GM21360 (cell line): ENCODE measurements around the gene NOTCH4.
"Not testable (repeated sequence)": the region's sequence is repeated elsewhere in the genome, so short reads cannot be mapped to it uniquely, and the experiment has no call there.

Source experiments
- ATAC-seq: cut with Tn5 transposase; IDR thresholded peaks from one replicate; pipeline ENCODE4 v1.9.1; 2021; ENCODE audit warnings: mild to moderate bottlenecking, moderate library complexity; ENCODE audit not compliant: unreplicated experiment

The NOTCH4 gene

DNA sequence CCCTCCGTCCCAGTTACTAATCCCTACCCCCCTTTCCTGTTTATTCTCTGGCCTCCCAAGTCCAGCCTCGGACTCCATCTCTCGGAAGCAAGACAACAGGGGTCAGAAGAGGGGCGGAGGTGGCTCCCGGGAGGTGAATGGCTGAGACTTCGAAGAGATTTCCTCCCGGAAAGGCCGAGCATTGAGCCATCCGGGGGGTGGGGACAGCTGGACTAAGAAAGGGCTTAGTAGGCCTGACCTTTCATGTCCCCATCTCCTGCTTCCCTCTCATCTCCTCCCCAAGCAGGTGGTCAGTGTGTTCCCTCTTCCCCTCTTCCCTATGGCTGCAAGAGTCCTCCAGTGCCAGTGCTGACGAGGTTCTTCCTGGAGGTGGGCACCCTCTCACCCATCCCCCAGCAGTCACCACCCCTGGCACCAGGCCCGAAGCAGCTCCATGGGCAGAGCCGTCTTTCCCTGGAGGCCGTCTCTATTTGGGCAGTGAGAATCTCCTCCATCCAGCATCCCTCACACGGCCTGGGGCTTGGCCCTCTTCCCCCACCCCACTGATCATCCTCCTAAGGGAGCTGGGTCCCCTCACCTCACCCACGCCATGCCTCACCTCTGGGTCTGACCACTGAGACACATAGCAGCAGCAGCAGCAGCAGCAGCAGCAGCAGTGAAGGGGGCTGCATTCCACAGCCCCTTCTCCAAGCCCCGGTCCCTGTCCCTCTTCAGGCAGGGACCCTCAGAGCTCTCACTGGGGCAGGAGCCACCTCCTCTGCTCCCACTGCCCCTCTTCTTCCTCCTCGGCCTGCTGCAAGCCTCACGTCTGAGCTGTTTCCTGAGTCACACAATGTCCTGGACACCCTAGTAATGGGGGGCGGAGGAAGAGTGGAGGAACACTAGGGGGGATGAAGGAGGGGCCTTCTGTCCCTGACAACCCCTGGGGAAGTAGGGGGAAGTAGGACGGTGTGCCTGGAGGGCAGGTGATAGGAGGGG, at the start of gene NOTCH4:
Gene NOTCH4, minus strand, starts transcription at position 810 of the 978 bp plus-strand sequence. Its CDS starts 139 bp downstream, at position 671.
- ATAC-seq: no peak

DNA sequence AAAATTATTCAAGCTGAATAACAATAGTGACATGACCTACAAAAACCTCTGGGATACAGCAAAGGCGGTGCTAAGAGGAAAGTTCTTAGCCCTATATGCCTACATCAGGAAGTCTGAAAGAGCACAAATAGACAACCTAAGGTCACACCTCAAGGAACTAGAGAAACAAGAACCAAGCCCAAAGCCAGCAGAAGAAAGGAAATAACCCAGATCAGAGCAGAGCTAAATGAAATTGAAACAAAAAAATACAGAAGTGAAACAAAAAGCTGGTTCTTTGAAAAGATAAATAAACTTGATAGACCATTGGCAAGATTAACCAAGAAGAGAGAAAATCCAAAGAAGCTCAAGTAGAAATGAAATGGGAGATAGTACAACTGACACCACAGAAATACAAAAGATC, 47.6 kb upstream of the NOTCH4 start:
- no peak for ATAC-seq

DNA sequence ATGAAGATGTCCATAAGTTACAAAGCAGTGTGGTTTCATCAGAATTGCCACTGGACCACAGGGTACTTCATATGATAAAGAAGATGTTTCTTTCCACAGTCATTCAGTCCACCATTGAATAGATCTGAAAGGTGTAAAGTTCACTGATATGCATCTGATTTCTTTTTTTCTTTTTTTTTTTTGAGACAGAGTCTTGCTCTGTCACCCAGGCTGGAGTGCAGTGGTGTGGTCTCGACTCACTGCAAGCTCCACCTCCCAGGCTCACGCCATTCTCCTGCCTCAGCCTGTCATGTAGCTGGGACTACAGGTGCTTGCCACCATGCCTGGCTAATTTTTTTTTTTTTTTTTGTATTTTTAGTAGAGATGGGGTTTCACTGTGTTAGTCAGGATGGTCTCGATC, 44.6 kb upstream of the NOTCH4 start:
- ATAC-seq: not testable (repeated sequence)

DNA sequence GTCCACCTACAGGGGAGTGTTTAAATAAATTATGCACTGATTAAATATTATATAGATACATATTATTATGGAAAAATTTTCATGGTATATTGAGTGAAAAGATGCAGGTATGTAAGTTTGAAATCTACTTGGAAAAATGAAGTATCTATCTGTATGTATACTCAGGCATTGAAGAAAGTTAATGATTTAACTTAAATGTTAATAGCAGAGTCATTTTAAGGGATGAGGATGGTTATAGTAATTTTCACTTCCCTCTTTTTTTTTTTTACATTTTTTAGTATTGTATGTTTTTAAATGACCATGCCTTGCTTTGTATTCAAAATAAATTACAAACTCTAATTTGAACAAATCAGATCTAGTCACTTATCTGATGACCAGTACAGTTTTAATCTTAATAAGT, 43.2 kb upstream of the NOTCH4 start:
- no peak for ATAC-seq

DNA sequence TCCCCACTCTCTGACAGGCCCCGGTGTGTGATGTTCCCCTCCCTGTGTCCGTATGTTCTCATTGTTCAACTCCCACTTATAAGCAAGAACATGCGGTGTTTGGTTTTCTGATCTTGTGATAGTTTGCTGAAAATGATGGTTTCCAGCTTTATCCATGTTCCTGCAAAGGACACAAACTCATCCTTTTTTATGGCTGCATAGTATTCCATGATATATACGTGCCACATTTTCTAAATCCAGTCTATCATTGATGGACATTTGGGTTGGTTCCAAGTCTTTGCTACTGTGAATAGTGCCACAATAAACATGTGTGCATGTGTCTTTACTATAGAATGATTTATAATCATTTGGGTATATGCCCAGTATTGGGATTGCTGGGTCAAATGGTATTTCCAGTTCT, 33.4 kb upstream of the NOTCH4 start:
- not testable (repeated sequence) for ATAC-seq

DNA sequence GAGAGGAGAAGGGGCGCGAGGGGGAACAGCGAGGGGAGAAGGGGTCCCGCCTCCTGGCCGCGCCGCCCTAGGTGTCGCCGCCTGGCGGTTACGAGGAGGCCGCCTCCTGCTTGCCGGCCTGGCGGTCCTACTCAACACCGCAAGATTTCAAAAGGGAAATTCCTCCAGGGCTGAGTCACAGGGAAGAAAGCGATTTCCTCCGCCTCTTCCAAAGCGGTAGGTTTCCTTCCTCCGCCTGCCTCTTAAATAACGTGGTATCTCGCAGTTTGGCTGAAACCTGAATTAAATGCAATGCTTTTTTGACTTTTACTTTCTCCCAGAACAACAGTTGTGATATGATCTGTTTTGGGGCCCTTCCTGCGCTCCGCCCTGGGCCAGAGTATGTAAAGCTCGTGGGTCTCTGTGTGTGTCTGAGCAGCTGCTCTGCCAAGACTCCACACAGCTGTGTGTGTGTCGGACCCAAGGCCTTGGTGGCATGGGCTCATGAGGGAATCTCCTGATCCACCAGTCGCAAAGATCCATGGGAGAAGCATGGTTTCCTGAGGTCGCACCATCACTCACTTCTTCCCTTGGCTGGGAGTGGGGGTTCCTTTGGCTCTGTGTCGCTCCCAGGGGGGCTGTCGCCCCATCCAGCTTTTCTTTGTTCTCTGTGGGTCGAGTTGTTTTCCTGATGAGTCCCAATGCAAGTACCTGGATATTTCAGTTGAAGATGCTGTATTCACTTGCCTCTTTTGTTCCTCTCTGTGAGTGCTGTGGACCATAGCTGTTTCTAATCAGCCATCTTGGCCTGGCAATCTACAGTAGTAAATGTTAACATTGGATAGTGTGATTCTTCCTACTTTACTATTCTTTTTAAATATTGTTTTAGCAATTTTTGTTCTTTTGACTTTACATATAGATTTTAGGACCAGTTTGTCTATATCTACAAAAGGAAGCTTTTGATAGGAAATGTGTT, 31.6 kb upstream of the NOTCH4 start:
- peak; percentile 52 for ATAC-seq

DNA sequence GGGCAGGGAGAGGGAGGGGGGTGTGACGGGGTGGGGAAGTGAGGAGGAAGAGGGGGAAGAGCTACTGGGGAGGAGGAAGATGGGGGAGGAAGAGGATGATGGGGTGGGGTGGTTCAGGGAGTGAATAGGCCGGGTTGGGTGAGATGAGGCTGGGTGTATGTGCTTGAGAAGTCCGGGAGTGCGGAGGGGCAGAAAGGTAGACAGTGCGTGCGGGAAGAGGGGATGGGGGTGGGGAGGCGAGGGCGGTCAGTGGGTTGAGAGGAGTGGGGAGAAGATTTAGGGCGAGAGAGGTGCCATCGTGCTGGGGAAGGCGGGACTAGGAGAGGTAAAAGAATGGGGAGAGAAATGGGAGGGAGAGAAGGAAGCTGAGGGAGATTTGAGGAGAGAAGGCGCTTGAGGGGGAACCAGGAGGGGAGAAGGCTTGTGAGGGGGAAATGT, 30.9 kb upstream of the NOTCH4 start:
- no peak for ATAC-seq

DNA sequence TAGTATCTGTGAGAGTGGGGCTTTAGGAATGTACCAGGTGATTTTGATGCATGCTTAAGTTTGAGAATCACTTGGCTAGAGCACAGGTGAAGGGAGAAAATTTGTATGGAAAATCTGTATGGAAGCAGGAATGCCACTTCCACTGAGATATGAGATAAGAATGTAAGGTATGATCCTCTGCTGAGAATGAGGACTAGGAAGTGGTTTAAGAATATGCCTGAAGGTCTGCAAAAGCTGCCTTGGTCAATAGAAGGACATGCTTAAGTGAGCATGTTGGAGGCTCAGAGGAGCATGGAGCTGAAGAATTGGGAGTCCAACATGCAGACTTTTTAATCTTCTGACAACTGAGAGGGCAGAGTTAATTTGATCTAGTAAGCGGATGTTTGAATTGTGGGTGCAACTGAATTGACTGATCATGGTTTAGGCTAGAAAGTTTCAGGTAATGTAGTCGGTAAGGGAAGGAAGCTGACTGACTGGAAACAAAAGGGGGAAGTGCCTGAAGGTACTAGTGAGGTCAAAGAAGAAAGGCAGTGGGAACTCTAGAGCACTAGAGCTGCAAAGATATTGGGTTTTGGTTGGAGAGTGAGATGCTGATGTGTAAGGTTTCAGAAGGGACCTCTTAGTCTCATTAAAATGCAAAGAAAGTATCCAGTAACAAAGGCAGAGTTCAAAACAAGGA, 28.6 kb upstream of the NOTCH4 start:
- no peak for ATAC-seq

DNA sequence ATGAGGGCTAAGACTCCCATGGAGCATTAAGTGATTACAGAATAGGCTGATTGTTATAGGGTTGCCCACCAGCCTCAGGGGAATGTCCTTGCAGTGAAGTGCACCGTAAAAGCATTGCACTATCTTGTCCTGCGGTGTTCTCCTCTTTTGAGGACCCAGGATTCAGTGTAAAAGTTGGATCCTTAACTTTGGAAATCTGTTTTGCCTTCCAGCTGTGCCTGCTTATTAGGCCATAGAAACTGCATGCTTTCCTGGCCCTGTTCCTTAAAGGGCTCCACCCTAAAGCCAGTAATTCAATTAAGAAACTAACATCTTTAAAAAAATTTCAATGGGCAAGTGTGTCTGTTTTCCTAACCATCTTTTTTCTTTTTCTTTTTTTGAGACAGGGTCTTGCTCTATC, 25.4 kb upstream of the NOTCH4 start:
- ATAC-seq: no peak

DNA sequence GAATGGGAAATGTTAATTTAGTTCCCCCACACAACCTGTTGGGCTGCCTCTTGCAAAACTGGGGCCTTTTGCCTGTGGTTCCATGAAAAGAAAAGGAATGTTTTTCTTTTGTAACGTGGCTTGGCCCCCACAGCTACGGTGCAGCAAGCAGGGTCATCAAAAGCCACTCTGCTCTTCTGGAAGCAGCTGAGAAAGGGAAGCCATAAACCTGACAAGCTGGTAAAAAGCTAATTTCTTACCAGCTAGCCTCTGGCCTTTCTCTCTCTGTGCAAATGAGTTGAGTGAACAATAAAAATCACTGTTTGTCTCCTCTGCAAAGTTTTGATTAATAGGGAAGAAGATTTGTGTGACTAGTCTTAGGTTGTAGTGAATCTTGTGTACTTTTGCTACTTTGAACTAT, 23.5 kb upstream of the NOTCH4 start:
- no peak for ATAC-seq

DNA sequence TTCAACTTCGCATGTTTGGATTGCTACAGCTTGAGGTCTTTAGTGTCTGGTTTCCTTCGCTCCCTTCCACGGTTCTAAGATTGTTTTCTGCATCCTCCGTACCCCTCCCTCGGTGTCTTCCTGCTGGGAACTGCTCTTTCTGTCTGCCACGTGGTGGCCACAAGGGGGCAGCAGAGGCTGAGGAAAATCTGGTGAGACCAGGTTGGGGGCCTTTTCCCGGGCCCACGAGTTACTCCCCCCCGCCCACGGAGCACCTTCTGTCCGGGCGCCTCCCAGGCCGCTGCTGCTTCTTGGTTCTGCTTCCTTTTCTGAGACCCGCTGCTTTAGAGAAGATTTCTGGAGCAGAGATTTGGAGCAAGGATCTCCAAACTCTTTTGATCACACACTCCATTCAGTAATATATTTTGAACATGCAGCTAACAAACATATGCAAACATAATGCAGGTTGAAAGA, 21.1 kb upstream of the NOTCH4 start:
- ATAC-seq: no peak

DNA sequence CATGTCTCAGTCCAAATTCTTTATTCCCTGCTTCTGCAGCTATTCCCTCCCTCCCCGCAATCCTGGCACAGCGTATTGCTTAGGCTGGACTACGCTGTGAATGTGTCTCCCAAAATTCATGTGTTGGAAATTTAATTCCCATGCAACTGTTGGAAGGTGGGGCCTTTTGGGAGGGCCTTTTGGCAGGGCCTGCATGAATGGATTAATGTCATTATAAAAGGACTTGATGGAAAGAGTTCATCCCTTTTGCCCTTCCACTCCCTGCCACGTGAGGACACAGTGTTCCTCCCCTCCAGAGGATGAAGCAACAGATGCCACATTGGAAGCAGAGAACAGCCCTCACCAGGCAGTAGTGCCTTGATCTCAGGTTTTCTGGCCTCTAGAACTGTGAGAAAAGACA, 20.4 kb upstream of the NOTCH4 start:
- ATAC-seq: no peak

DNA sequence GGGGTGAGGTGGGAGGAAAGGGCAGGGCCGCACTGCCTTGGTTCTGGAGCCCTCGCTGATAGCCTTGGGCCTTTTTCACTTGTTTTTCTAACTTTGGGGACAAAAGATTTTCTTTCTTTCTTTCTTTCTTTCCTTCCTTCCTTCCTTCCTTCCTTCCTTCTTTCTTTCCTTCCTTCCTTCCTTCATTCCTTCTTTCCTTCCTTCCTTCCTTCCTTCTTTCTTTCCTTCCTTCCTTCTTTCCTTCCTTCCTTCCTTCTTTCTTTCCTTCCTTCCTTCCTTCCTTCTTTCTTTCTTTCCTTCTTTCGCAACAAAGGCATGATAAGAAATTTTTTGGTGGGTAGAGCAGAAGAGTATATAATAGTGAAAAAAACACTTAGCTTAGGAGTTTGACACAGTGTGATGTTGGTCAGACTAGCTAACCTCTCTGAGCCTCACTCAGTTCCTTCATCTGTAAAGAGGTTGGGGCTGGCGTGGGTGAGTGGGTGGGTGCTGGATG, 18.5 kb upstream of the NOTCH4 start:
- ATAC-seq: not testable (repeated sequence)

DNA sequence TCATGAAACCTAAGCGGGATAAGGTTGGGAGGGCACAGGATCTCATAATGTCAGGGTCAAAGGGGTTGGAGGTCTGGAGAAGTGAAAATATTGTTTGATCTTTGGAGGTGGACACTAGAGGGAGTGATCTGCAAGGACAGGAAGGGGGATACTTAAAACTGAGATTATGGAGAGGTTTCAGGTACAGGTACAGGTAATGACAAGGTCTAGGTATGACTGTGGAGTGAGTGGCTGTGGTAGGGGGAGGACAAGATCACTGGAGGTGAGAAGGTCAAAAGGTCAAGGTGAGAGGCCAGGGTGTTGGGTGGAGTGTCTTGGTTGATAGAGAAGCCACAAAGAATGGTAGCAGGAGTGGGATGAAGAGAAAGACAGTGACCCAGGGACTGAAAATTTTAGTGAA, 16.8 kb upstream of the NOTCH4 start:
- ATAC-seq: no peak

DNA sequence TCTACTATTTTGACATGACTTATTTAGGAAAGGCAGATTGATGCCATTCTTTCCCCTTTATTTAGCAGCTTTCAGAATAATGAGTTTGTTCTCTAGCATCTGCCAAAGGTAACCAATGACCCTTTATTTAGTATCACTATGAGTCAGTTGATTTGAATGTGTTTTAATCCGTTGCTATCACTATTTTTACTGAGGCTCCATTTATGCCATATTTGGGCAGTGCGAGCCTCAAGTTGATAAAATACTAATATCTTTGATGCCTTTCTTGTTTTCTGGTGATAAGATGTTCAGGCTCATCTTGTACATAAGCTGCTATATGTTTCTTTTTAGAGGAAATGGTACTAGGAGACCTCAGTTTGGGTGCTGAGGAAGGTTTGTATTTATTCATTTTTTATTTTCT, 15.6 kb upstream of the NOTCH4 start:
- ATAC-seq: no peak

DNA sequence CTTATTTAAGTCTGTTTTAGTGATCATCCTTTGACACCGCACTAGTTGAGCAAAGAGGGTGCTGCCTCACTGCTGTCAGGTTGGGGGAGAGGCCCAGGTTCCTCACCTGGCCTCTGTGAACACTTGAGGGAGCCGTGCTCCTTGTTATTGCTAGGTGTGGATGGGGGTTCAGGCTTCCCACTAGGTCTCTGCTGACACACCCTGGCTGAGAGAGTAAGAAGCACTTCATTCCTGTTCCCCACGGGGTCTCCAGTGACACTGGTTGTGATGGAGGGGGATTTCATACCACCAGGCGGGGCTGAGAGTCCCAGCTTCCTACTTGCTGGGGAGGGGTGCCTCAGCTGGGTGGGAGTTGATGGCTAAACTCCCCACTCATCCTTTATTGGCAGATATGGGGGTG, 11.1 kb upstream of the NOTCH4 start:
- ATAC-seq: no peak

DNA sequence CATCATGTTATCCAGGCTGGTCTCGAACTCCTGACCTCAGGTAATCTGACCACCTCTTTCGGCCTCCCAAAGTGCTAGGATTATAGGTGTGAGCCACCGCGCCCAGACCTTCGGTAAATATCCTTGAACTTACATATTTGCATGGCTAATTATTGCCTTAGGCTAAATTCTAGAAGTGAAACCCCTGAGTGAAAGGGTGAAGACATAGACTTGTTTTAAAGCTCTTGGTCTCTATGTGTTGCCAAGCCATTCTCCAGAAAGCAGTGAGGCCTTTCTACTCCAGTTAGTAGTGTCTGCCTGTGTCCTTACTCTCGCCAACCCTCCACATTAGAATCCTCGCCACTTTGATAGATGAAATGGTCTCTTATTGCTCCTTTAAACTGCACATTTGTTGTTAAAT, 2.6 kb upstream of the NOTCH4 start:
- no peak for ATAC-seq

DNA sequence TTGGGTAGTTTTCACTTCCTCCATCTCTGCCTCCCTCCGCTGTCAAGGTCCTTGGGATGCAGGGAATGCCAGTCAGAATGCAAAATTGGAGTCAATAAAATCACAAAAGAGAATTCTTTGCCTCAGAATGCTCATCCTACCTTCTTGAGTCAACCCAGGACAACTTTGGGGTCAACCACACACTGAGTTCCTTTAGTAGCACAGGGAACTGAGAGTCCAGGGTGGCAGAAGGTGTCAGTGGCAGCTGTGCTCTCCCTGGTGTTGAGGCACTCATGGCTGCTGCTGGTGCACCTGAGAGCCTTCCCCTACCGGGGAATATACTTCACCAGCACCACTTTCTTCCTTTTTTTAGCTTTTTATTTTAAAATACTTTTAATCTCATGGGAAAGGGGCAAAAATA, 829 bp upstream of the NOTCH4 start:
- ATAC-seq: no peak

DNA sequence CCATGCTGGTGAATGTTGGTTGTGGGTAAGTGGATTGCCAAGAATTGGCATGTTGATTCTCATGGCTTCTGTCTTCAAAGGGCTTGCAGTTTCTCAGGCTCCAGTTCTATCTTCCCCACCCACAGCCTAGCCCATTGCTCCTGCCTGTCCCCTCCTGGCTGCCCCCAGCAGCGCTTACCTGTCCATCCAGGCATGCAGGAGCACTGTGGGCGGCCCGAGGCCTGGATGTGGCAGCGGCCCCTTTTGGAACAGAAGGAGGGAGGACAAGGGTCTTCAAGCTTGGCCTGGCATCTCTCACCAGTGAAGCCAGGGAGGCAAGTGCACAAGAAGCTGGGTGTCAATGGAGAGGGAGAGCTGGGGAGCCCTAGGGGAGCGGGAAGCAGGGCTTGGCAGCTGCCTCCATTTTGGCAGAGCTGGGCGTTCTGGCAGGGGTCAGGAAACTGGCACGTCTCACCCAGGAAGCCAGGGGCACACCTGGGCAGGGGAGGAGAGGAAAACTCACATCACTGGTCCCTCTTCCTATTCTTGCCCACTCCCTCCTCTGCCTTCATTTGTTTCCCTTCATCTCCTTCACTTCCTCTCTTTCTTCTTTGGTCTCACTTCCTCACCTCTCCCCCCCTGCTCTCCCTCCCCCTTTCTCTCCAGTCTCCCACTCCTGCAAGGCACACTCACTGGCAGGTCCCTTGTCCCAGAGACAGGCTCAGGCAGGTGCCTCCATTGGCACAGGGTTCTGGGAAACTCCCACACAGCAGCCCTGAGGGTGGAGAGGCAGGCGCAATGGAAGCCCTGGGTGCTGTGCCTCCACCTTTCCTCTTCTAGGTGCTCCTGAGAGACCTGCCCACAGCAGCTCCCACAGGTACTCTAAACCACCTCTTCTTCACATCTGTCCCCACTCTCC, 1.3 kb downstream of the NOTCH4 start:
- no peak for ATAC-seq

DNA sequence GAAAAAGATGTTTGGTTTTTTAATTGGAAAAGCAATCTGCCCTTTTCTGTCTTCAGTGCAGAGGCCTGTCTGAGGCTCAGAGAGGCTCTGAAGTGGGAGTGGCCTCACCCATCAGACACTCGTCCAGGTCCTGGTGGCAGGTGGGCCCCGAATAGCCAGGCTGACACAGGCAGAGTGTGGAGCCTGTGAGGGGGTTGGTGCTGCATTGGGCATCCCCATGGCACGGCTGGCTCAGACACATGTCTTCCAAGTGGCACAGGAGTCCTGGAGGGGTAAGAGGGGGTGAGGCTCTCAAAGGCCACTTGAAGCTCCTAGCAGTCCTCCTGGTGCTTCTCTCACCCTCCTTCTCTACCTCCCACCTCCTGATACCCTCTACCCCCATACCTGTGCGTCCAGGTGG, 3.8 kb downstream of the NOTCH4 start:
- ATAC-seq: no peak
